ENCODE results near the gene THBS4. TPM values are rescaled to one million over a fixed set of nuclear protein-coding genes. Genes with fewer than 3 reads are reported as not detected.

THBS4 gene
- total and polyA plus RNA-seq, 10 of the 15 experiments (the other 5 are each of a cell fraction or from before 2014, with no cell fraction given), result 0.31 to 1.7 (median 0.75) TPM

DNA sequence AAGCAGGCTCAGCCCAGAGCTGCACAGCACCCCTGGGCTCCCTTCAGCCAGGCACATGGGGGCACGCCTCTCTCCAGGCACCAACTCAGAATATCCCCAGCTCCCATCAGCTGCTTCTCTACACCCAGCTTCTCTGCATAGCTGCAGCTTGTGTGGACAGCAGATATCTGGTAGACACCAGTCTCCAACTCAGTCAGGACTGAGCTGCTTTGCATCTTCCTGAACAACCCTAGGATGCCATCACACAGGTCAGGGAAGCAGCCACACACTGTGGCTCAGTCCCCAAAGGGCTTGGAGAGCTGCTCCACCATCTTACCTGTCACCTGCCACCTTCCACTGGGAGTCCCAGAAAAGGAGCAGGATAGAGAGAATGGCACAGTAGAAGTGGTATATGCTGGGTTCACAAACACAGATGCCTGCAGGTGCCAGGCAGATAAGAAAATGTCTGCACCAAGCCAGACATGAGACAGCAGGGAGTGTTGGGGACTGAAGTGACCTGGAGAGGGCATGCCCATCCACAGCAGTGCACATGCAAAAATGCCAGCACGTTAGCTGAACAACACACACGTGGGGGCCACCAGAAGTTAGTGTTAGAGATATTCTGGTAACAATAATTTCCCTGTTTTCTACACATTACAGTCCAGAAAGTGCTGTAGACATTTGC is 42.0 kb downstream of the THBS4 start:
- Histone ChIP-seq H3K36me3 (ENCODE audit: control insufficient read depth in 2 of 2, insufficient read depth in 2 of 2, low read length in 1 of 2) (no peaks in the 10 kb centered on the region), H3K79me2 (ENCODE audit: control insufficient read depth, insufficient read depth, low read length) (no peaks in the 10 kb centered on the region), H3K27me3 (replicated peaks in 1 of 2; ENCODE audit: control insufficient read depth in 2 of 2, insufficient read depth in 2 of 2, low read length in 1 of 2) (no peaks in the 10 kb centered on the region), H3K4me2 (ENCODE audit: control insufficient read depth, insufficient read depth) (no peak overlapping the region), H3K27ac (ENCODE audit: control insufficient read depth, insufficient read depth) (no peak overlapping the region), H3K4me3 (no peak overlapping the region), H2AFZ (ENCODE audit: control insufficient read depth, low read depth, low read length) (no peak overlapping the region), H4K20me1 (ENCODE audit: control insufficient read depth, insufficient read depth) (no peaks in the 10 kb centered on the region), H3K4me1 (ENCODE audit: control insufficient read depth, insufficient read depth, low read length) (no peaks in the 10 kb centered on the region), H3K9me3 (replicated peaks; ENCODE audit: control insufficient read depth, insufficient read depth, low read length) (no peaks in the 10 kb centered on the region), H3K9ac (ENCODE audit: control insufficient read depth, insufficient read depth, low read length) (no peak overlapping the region)
- intact Hi-C loops (cut with micrococcal nuclease; ENCODE audit: unreplicated experiment), result no loop called here
- POLR2A ChIA-PET, result no interaction called here
- RAD21 ChIA-PET (ENCODE audit: unreplicated experiment), result no interaction called here
- no peak for FAIRE-seq
- BruUV-seq (replicated peaks), result no TSS peak
- 11% methylated on average over 3 of the region's 3 CpGs for WGBS (ENCODE audit: insufficient coverage, insufficient replicate concordance, low lambda C conversion rate, missing lambda C conversion rate)
- CTCF ChIA-PET, result interaction anchor here (1.0 kb wide), 1 partner anchor 199 kb away, joined by 3 read pairs; no protein-coding TSS in a partner anchor
- no peak for ATAC-seq
- DNase-seq (ENCODE audit: low read depth, low spot score), result no peak
- in situ Hi-C loops (cut with MboI), result loop anchor here (10.0 kb wide), 1 partner anchor 202 kb away; no protein-coding TSS in a partner anchor
- SMC1A ChIA-PET (ENCODE audit: uncharacterized antibody, unreplicated experiment), result interaction anchor here (1.0 to 1.2 kb wide), 2 partner anchors 19 to 523 kb away, joined by 3 to 4 read pairs; no protein-coding TSS in a partner anchor
- TF ChIP-seq NFYB (IDR thresholded peaks at IDR 0.05; ENCODE audit: insufficient read depth, low read depth, low read length) (no peak), RCOR1 (conservative IDR thresholded peaks at IDR 0.05; ENCODE audit: low read depth, low read length) (no peak), HDGF (IDR thresholded peaks at IDR 0.05) (no peak), NFYA (IDR thresholded peaks at IDR 0.05; ENCODE audit: borderline replicate concordance, low read depth, low read length) (no peak), ZNF217 (IDR thresholded peaks at IDR 0.05) (no peak), FOXM1 (IDR thresholded peaks at IDR 0.05; ENCODE audit: low read depth, low read length) (no peak), NR2C2 (IDR thresholded peaks at IDR 0.05; ENCODE audit: borderline replicate concordance, control insufficient read depth, insufficient read length, low read depth) (no peak)
- TF ChIP-seq, protein P1, sequence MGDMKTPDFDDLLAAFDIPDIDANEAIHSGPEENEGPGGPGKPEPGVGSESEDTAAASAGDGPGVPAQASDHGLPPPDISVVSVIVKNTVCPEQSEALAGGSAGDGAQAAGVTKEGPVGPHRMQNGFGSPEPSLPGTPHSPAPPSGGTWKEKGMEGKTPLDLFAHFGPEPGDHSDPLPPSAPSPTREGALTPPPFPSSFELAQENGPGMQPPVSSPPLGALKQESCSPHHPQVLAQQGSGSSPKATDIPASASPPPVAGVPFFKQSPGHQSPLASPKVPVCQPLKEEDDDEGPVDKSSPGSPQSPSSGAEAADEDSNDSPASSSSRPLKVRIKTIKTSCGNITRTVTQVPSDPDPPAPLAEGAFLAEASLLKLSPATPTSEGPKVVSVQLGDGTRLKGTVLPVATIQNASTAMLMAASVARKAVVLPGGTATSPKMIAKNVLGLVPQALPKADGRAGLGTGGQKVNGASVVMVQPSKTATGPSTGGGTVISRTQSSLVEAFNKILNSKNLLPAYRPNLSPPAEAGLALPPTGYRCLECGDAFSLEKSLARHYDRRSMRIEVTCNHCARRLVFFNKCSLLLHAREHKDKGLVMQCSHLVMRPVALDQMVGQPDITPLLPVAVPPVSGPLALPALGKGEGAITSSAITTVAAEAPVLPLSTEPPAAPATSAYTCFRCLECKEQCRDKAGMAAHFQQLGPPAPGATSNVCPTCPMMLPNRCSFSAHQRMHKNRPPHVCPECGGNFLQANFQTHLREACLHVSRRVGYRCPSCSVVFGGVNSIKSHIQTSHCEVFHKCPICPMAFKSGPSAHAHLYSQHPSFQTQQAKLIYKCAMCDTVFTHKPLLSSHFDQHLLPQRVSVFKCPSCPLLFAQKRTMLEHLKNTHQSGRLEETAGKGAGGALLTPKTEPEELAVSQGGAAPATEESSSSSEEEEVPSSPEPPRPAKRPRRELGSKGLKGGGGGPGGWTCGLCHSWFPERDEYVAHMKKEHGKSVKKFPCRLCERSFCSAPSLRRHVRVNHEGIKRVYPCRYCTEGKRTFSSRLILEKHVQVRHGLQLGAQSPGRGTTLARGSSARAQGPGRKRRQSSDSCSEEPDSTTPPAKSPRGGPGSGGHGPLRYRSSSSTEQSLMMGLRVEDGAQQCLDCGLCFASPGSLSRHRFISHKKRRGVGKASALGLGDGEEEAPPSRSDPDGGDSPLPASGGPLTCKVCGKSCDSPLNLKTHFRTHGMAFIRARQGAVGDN (IDR thresholded peaks at IDR 0.05), result no peak
- TF ChIP-seq, protein P2, sequence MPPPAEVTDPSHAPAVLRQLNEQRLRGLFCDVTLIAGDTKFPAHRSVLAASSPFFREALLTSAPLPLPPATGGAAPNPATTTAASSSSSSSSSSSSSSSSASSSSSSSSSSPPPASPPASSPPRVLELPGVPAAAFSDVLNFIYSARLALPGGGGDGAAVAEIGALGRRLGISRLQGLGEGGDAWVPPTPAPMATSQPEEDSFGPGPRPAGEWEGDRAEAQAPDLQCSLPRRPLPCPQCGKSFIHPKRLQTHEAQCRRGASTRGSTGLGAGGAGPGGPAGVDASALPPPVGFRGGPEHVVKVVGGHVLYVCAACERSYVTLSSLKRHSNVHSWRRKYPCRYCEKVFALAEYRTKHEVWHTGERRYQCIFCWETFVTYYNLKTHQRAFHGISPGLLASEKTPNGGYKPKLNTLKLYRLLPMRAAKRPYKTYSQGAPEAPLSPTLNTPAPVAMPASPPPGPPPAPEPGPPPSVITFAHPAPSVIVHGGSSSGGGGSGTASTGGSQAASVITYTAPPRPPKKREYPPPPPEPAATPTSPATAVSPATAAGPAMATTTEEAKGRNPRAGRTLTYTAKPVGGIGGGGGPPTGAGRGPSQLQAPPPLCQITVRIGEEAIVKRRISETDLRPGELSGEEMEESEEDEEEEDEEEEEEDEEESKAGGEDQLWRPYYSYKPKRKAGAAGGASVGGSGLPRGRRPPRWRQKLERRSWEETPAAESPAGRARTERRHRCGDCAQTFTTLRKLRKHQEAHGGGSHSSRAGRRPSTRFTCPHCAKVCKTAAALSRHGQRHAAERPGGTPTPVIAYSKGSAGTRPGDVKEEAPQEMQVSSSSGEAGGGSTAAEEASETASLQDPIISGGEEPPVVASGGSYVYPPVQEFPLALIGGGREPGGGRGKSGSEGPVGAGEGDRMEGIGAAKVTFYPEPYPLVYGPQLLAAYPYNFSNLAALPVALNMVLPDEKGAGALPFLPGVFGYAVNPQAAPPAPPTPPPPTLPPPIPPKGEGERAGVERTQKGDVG (CRISPR knock-in tag; IDR thresholded peaks at IDR 0.05), result no peak
- TF ChIP-seq, protein P3, sequence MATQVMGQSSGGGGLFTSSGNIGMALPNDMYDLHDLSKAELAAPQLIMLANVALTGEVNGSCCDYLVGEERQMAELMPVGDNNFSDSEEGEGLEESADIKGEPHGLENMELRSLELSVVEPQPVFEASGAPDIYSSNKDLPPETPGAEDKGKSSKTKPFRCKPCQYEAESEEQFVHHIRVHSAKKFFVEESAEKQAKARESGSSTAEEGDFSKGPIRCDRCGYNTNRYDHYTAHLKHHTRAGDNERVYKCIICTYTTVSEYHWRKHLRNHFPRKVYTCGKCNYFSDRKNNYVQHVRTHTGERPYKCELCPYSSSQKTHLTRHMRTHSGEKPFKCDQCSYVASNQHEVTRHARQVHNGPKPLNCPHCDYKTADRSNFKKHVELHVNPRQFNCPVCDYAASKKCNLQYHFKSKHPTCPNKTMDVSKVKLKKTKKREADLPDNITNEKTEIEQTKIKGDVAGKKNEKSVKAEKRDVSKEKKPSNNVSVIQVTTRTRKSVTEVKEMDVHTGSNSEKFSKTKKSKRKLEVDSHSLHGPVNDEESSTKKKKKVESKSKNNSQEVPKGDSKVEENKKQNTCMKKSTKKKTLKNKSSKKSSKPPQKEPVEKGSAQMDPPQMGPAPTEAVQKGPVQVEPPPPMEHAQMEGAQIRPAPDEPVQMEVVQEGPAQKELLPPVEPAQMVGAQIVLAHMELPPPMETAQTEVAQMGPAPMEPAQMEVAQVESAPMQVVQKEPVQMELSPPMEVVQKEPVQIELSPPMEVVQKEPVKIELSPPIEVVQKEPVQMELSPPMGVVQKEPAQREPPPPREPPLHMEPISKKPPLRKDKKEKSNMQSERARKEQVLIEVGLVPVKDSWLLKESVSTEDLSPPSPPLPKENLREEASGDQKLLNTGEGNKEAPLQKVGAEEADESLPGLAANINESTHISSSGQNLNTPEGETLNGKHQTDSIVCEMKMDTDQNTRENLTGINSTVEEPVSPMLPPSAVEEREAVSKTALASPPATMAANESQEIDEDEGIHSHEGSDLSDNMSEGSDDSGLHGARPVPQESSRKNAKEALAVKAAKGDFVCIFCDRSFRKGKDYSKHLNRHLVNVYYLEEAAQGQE (IDR thresholded peaks at IDR 0.05; ENCODE audit: low read depth, low read length), result no peak
- TF ChIP-seq, protein P4, sequence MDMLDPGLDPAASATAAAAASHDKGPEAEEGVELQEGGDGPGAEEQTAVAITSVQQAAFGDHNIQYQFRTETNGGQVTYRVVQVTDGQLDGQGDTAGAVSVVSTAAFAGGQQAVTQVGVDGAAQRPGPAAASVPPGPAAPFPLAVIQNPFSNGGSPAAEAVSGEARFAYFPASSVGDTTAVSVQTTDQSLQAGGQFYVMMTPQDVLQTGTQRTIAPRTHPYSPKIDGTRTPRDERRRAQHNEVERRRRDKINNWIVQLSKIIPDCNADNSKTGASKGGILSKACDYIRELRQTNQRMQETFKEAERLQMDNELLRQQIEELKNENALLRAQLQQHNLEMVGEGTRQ (IDR thresholded peaks at IDR 0.05; ENCODE audit: borderline replicate concordance, low read depth, low read length), result no peak

Data from GM12878 (cell line).